Peyer's patch (tissue), 4 donors: ENCODE results near the gene CNTRL.

ENCODE experiments used
- POLR2A ChIP-seq, 2 donors: fragments of 450-650 bp; IDR thresholded peaks; one replicate each; pipeline ENCODE4 v1.5.1; 2017; ENCODE audit warnings: antibody characterized with exemption in 2 of 2, mild to moderate bottlenecking in 2 of 2, moderate library complexity in 2 of 2
- TF ChIP-seq, protein P1 (sequence below), 6 experiments: fragments of 450-650 bp in 4 of 6; fragments of 200-600 bp in 2 of 6; sonication (generic) in 1 of 6; IDR thresholded peaks; one replicate each; pipeline ENCODE4 v1.5.1; 2017 to 2019; ENCODE audit warnings: antibody characterized with exemption in 6 of 6, mild to moderate bottlenecking in 3 of 6, moderate library complexity in 1 of 6

DNA sequence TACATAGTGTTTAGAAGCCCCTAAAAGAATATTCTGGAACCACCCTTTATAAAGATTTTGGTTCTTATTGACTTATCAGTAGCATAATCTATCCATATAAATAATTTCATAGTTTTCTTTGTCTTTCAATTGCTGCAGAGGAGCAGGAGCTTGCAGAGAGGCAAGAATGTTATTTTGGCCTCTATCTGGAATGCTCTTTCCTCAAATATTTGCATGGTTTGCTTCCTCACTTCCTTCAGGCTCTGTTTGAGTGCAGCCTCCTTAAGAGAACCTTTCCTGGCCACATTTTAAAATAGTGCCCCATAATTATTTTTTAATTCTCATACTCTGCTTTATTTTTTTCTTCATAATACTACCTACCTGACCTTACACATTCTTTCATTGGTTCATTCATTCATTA, 26.1 kb upstream of the CNTRL start:
- TF ChIP-seq, protein P1, sequence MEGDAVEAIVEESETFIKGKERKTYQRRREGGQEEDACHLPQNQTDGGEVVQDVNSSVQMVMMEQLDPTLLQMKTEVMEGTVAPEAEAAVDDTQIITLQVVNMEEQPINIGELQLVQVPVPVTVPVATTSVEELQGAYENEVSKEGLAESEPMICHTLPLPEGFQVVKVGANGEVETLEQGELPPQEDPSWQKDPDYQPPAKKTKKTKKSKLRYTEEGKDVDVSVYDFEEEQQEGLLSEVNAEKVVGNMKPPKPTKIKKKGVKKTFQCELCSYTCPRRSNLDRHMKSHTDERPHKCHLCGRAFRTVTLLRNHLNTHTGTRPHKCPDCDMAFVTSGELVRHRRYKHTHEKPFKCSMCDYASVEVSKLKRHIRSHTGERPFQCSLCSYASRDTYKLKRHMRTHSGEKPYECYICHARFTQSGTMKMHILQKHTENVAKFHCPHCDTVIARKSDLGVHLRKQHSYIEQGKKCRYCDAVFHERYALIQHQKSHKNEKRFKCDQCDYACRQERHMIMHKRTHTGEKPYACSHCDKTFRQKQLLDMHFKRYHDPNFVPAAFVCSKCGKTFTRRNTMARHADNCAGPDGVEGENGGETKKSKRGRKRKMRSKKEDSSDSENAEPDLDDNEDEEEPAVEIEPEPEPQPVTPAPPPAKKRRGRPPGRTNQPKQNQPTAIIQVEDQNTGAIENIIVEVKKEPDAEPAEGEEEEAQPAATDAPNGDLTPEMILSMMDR (IDR thresholded peaks at IDR 0.05), result no peak
- no peak for TF ChIP-seq POLR2A (IDR thresholded peaks at IDR 0.05)
